Measurements from ENCODE around the gene SMOC2. TPM values are rescaled to one million over a fixed set of nuclear protein-coding genes. Genes with fewer than 3 reads are reported as not detected.

Gene SMOC2
- total RNA-seq, 1 experiment from 2014 or later = 2.1 TPM

- WGBS (ENCODE audit: extremely low coverage, insufficient read length, low lambda C conversion rate) = no CpG with 5 or more reads among the region's 17 CpGs
- Mint-ChIP-seq H3K4me1 (peaks cover 14 to 17% of the 10 kb centered on the region in 2 experiments), H3K36me3 (ENCODE audit: insufficient read depth in 1 of 3, low read depth in 3 of 3) (no peaks in the 10 kb centered on the region), H3K4me3 (0 out of 5 replicates have a peak overlapping the region, but pooled peaks of 1 of the 2 experiments have one; percentile 54), H3K27ac (peak overlapping the region in 1 of 3 experiments; percentile 61; a peak in 3 of 7 replicates), H3K9me3 (no peaks in the 10 kb centered on the region), H3K27me3 (ENCODE audit: low read depth) (peaks cover 4% of the 10 kb centered on the region; the same call in 1 of the 2 replicates)
- H2BK20ac ChIP-seq (ENCODE audit: low read depth, low read length, poor library complexity, severe bottlenecking) = no peak overlapping the region
- H3K14ac ChIP-seq (ENCODE audit: insufficient read depth, low read length) = no peak overlapping the region
- no peak overlapping the region for H3K4me2 ChIP-seq (ENCODE audit: insufficient read depth, insufficient read length, low read length)
- no peaks in the 10 kb centered on the region for H3K79me2 ChIP-seq (ENCODE audit: insufficient read depth, low read length)
- no peak overlapping the region for H3K23ac ChIP-seq (ENCODE audit: insufficient read length, low read depth, low read length)
- no peak for TF ChIP-seq CTCF (conservative IDR thresholded peaks at IDR 0.05)
- no peak overlapping the region for H2AK5ac ChIP-seq (ENCODE audit: insufficient read length, low read length)
- H3K56ac ChIP-seq (ENCODE audit: insufficient read length, low read depth, low read length) = no peak overlapping the region
- no peak overlapping the region for H3K4ac ChIP-seq (ENCODE audit: low read depth, low read length)
- DNase-seq = no peak
- H3K9ac ChIP-seq (ENCODE audit: extremely low read depth, insufficient read length, low read length) = no peak overlapping the region
- H3K18ac ChIP-seq (ENCODE audit: insufficient read length, low read depth, low read length) = no peak overlapping the region
- no peaks in the 10 kb centered on the region for H3K9me3 ChIP-seq (ENCODE audit: control insufficient read depth, low read depth, low read length)
- H3K27ac ChIP-seq (ENCODE audit: insufficient read length, low read depth, low read length) = no peak overlapping the region
- H3K23me2 ChIP-seq (ENCODE audit: insufficient read length, low read depth, low read length, poor library complexity, severe bottlenecking) = no peaks in the 10 kb centered on the region
- no peaks in the 10 kb centered on the region for H3K4me1 ChIP-seq (ENCODE audit: insufficient read depth, low read length)
- no peak overlapping the region for H4K8ac ChIP-seq (replicated peaks; ENCODE audit: insufficient read length, low read depth, low read length)
- no peak overlapping the region for H4K91ac ChIP-seq (ENCODE audit: insufficient read length, low read depth, low read length)
- H4K20me1 ChIP-seq (ENCODE audit: control insufficient read depth, insufficient read depth, insufficient read length) = no peaks in the 10 kb centered on the region
- H2BK5ac ChIP-seq (ENCODE audit: insufficient read length, low read length) = no peak overlapping the region
- H4K5ac ChIP-seq (ENCODE audit: insufficient read length, low read depth, low read length) = no peak overlapping the region
- no peaks in the 10 kb centered on the region for H3K27me3 ChIP-seq (ENCODE audit: insufficient read depth, low read length)
- H2AFZ ChIP-seq (ENCODE audit: low read length) = no peak overlapping the region
- no peak overlapping the region for H2BK12ac ChIP-seq (ENCODE audit: insufficient read length, low read depth, low read length)
- H3T11ph ChIP-seq (ENCODE audit: low read length) = no peak overlapping the region
- no peak overlapping the region for H2BK120ac ChIP-seq (ENCODE audit: low read depth, low read length, poor library complexity, severe bottlenecking)
- H2BK15ac ChIP-seq (ENCODE audit: low read depth, low read length) = no peak overlapping the region
- no peaks in the 10 kb centered on the region for H3K79me1 ChIP-seq (ENCODE audit: insufficient read depth, low read depth, low read length, poor library complexity, severe bottlenecking)
Measured at GRCh38 chr6:168574075-168574698, 133.2 kb downstream of the SMOC2 start.
